Measurements from ENCODE around the gene CXCL17. TPM values are rescaled to one million over a fixed set of nuclear protein-coding genes. Genes with fewer than 3 reads are reported as not detected.

The CXCL17 gene
- total RNA-seq, 1 experiment from 2014 or later: 0.32 TPM

- no peak for ATAC-seq
- H2AFZ ChIP-seq (ENCODE audit: low read depth, low read length, poor library complexity, severe bottlenecking): no peak overlapping the region
- no peak overlapping the region for H3K4me3 ChIP-seq (replicated peaks in 1 of 2; ENCODE audit: low read depth in 1 of 2, low read length in 2 of 2)
- intact Hi-C loops (cut with micrococcal nuclease): no loop called here
- no peaks in the 10 kb centered on the region for H3K4me1 ChIP-seq (ENCODE audit: control insufficient read depth in 1 of 2, insufficient read depth in 2 of 2, low read length in 2 of 2)
- H3K36me3 ChIP-seq (ENCODE audit: control insufficient read depth in 1 of 2, insufficient read depth in 2 of 2, low read length in 2 of 2): no peaks in the 10 kb centered on the region
- DNase-seq (ENCODE audit: low read depth, low spot score): no peak
- no peaks in the 10 kb centered on the region for H3K79me2 ChIP-seq (ENCODE audit: insufficient read depth, low read length)
- H3K9me2 ChIP-seq (ENCODE audit: insufficient read depth): no peaks in the 10 kb centered on the region
- no peak overlapping the region for H3K9ac ChIP-seq (ENCODE audit: low read length)
- no peak overlapping the region for H3K4me2 ChIP-seq (ENCODE audit: low read length)
- no peaks in the 10 kb centered on the region for H3K9me3 ChIP-seq (ENCODE audit: control insufficient read depth in 1 of 2, insufficient read depth in 1 of 2, low read depth in 1 of 2, low read length in 2 of 2)
- ChIA-PET POLR2A (no interaction called here), CTCF (no interaction called here), RAD21 (ENCODE audit: low non-redundant PET in 1 of 2, low total read pairs in 2 of 2, uncharacterized antibody in 2 of 2, unreplicated experiment in 2 of 2) (no interaction called here)
- BruUV-seq (replicated peaks): no TSS peak
- no peak overlapping the region for H3K27ac ChIP-seq (ENCODE audit: low read depth, low read length)
- no peaks in the 10 kb centered on the region for H4K20me1 ChIP-seq (ENCODE audit: insufficient read depth)
- no peaks in the 10 kb centered on the region for H3K27me3 ChIP-seq (ENCODE audit: insufficient read depth, low read length)
- no peak for TF ChIP-seq ZFX (IDR thresholded peaks at IDR 0.05)
- TF ChIP-seq SP1 (IDR thresholded peaks at IDR 0.05; ENCODE audit: low read depth): no peak
- TF ChIP-seq EGR1 (IDR thresholded peaks at IDR 0.05; ENCODE audit: low read depth): no peak
Observed at GRCh38 chr19:42479736-42480135, 37.0 kb upstream of the CXCL17 start.

- intact Hi-C loops (cut with micrococcal nuclease): no loop called here
- Histone ChIP-seq H2AFZ (ENCODE audit: low read depth, low read length, poor library complexity, severe bottlenecking) (no peak overlapping the region), H3K9me3 (ENCODE audit: control insufficient read depth in 1 of 2, insufficient read depth in 1 of 2, low read depth in 1 of 2, low read length in 2 of 2) (no peaks in the 10 kb centered on the region), H3K27ac (ENCODE audit: low read depth, low read length) (no peak overlapping the region), H3K4me1 (ENCODE audit: control insufficient read depth in 1 of 2, insufficient read depth in 2 of 2, low read length in 2 of 2) (no peaks in the 10 kb centered on the region), H3K4me2 (ENCODE audit: low read length) (no peak overlapping the region), H3K9me2 (ENCODE audit: insufficient read depth) (no peaks in the 10 kb centered on the region), H3K9ac (ENCODE audit: low read length) (no peak overlapping the region), H3K4me3 (replicated peaks in 1 of 2; ENCODE audit: low read depth in 1 of 2, low read length in 2 of 2) (no peak overlapping the region), H3K36me3 (ENCODE audit: control insufficient read depth in 1 of 2, insufficient read depth in 2 of 2, low read length in 2 of 2) (no peaks in the 10 kb centered on the region), H3K79me2 (ENCODE audit: insufficient read depth, low read length) (no peaks in the 10 kb centered on the region), H4K20me1 (ENCODE audit: insufficient read depth) (no peaks in the 10 kb centered on the region), H3K27me3 (ENCODE audit: insufficient read depth, low read length) (no peaks in the 10 kb centered on the region)
- DNase-seq (ENCODE audit: low read depth, low spot score) (no peak), ATAC-seq (no peak)
- RAD21 ChIA-PET (ENCODE audit: low non-redundant PET in 1 of 2, low total read pairs in 2 of 2, uncharacterized antibody in 2 of 2, unreplicated experiment in 2 of 2): no interaction called here
- CTCF ChIA-PET: no interaction called here
- BruUV-seq (replicated peaks): no TSS peak
- TF ChIP-seq ZNF274 (IDR thresholded peaks at IDR 0.05; ENCODE audit: low read depth, low read length) (no peak), CTCF (IDR thresholded peaks at IDR 0.05 in 2 of 3, conservative IDR thresholded peaks at IDR 0.05 in 1 of 3; ENCODE audit: borderline replicate concordance in 1 of 3, insufficient read depth in 1 of 3, low read depth in 2 of 3, low read length in 2 of 3) (no peak), ZFX (IDR thresholded peaks at IDR 0.05) (no peak), SRF (IDR thresholded peaks at IDR 0.05; ENCODE audit: low read depth) (no peak), RAD21 (IDR thresholded peaks at IDR 0.05; ENCODE audit: low read depth) (no peak), YY1 (IDR thresholded peaks at IDR 0.05; ENCODE audit: extremely low read depth, insufficient replicate concordance, low read depth, low read length) (no peak), TCF7L2 (IDR thresholded peaks at IDR 0.05; ENCODE audit: borderline replicate concordance, extremely low read depth, insufficient read depth, insufficient read length) (no peak), POLR2AphosphoS5 (IDR thresholded peaks at IDR 0.05; ENCODE audit: low read depth, low read length) (no peak), REST (IDR thresholded peaks at IDR 0.05; ENCODE audit: low read depth) (no peak), ELF1 (IDR thresholded peaks at IDR 0.05; ENCODE audit: borderline replicate concordance, low read depth) (no peak), CBX3 (IDR thresholded peaks at IDR 0.05; ENCODE audit: low read depth) (no peak), SP1 (IDR thresholded peaks at IDR 0.05; ENCODE audit: low read depth) (no peak), EGR1 (IDR thresholded peaks at IDR 0.05; ENCODE audit: low read depth) (no peak), CEBPB (IDR thresholded peaks at IDR 0.05; ENCODE audit: low read depth) (no peak), FOSL1 (IDR thresholded peaks at IDR 0.05; ENCODE audit: low read depth) (no peak), ATF3 (IDR thresholded peaks at IDR 0.05) (no peak)
- POLR2A ChIA-PET: no interaction called here
Observed at GRCh38 chr19:42478765-42479311, 36.1 kb upstream of the CXCL17 start.

Data from HCT116 (cell line).